Measurements from ENCODE around the gene NSMCE1. TPM values are rescaled to one million over a fixed set of nuclear protein-coding genes. Genes with fewer than 3 reads are reported as not detected.
A peak's percentile ranks its signal among the peaks of the same experiment; 100 is the strongest.

Gene NSMCE1, protein sequence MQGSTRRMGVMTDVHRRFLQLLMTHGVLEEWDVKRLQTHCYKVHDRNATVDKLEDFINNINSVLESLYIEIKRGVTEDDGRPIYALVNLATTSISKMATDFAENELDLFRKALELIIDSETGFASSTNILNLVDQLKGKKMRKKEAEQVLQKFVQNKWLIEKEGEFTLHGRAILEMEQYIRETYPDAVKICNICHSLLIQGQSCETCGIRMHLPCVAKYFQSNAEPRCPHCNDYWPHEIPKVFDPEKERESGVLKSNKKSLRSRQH
- total RNA-seq, result 10 to 100 TPM; 18.4 to 41.4 (median 31.7) TPM
- polyA plus RNA-seq, result 10 to 100 TPM; 37.9 to 79.0 (median 41.4) TPM
- long read RNA-seq, donor 1, transcript NSMCE1-201 (8 exons, 1,067 nt), result major isoform, 23 of 29 reads
- long read RNA-seq, donor 1, partial matches to known transcripts, result 5 of 29 reads
- long read RNA-seq, donor 1, other reads (novel, unspliced or antisense), result 0 of 29 reads
- long read RNA-seq, donor 2, transcript NSMCE1-201 (8 exons, 1,067 nt), result major isoform, 14 of 14 reads
- long read RNA-seq, donor 2, partial matches to known transcripts, result 0 of 14 reads
- long read RNA-seq, donor 2, other reads (novel, unspliced or antisense), result 0 of 14 reads

DNA sequence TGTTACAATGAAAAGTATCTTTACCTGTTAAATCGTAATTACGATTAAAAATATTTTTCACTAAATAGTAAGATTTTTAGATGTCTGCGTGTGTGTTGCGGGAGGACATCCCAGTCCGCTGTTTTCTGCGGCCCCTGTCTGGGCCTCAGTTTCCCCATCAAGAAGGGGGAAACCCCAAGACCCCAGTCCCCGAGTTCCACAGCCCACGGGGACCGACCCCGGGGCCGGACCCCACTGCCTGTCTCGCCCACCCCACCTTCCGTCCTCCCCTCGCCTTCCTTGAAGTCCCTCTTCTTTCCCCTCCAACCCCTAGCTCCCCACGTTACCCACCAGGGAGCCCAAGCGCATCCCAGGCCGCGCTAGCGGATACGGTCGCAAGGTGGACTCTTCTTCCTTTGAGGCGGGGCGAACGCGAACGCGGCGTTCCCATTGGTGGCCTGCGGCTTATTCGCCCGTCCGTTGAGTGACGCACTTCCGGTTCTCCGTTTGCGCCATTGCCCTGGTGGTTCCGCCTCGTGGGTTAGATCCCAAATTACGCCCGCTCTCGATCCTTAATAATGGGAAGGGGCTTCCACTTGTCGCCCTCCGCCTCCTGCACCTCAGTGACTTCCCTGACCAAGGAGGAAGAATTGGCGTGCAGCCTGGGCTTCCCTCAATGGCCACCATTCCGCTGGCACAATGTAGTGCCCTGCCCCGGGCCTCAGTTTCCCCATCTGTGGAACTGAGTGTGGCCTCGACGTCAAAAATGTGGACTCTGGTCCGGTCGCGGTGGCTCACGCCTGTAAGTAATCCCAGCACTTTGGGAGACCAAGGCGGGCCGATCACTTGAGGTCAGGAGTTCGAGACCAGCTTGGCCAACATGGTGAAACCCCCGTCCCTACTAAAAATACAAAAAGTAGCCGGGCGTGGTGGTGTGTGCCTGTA lies at the start of gene NSMCE1:
Gene NSMCE1 (minus strand): TSS at position 397 of the 924 bp plus-strand sequence. CDS start 11,202 bp downstream, outside the sequence.
- DNase-seq, result peak; percentile 98
- intact Hi-C loops (cut with DNase I; ENCODE audit: low total_unique reads), result loop anchor here (10.0 kb wide), 1 partner anchor 46 kb away; the partner anchor contains the start of gene IL4R
- peak; percentile 37 to 55 (median 43) for TF ChIP-seq POLR2A (IDR thresholded peaks at IDR 0.05)
- TF ChIP-seq, protein P1, sequence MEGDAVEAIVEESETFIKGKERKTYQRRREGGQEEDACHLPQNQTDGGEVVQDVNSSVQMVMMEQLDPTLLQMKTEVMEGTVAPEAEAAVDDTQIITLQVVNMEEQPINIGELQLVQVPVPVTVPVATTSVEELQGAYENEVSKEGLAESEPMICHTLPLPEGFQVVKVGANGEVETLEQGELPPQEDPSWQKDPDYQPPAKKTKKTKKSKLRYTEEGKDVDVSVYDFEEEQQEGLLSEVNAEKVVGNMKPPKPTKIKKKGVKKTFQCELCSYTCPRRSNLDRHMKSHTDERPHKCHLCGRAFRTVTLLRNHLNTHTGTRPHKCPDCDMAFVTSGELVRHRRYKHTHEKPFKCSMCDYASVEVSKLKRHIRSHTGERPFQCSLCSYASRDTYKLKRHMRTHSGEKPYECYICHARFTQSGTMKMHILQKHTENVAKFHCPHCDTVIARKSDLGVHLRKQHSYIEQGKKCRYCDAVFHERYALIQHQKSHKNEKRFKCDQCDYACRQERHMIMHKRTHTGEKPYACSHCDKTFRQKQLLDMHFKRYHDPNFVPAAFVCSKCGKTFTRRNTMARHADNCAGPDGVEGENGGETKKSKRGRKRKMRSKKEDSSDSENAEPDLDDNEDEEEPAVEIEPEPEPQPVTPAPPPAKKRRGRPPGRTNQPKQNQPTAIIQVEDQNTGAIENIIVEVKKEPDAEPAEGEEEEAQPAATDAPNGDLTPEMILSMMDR (IDR thresholded peaks at IDR 0.05 in 8 of 11, conservative IDR thresholded peaks at IDR 0.05 in 3 of 11), result peak in 9 of 11 experiments; percentile 42 to 71 (median 55)
- TF ChIP-seq POLR2AphosphoS5 (IDR thresholded peaks at IDR 0.05), result peak; percentile 95 to 98 (median 97)
- no peaks in the 10 kb centered on the region for H3K9me3 ChIP-seq
- peaks cover 0 to 4% (median 0%) of the 10 kb centered on the region in 6 donors for H3K36me3 ChIP-seq
- peak within 1 kb of the TSS; percentile 91 to 95 (median 92) for H3K27ac ChIP-seq
- H3K4me3 ChIP-seq, result peak within 1 kb of the TSS; percentile 59 to 89 (median 71)
- no peaks in the 10 kb centered on the region for H3K27me3 ChIP-seq (replicated peaks in 1 of 7)
- 1 to 8% (median 7%) methylated on average over 46 to 58 of the region's 58 CpGs for WGBS, 5 donors
- H3K4me1 ChIP-seq, result peaks cover 7 to 82% (median 27%) of the 10 kb centered on the region in 6 donors

DNA sequence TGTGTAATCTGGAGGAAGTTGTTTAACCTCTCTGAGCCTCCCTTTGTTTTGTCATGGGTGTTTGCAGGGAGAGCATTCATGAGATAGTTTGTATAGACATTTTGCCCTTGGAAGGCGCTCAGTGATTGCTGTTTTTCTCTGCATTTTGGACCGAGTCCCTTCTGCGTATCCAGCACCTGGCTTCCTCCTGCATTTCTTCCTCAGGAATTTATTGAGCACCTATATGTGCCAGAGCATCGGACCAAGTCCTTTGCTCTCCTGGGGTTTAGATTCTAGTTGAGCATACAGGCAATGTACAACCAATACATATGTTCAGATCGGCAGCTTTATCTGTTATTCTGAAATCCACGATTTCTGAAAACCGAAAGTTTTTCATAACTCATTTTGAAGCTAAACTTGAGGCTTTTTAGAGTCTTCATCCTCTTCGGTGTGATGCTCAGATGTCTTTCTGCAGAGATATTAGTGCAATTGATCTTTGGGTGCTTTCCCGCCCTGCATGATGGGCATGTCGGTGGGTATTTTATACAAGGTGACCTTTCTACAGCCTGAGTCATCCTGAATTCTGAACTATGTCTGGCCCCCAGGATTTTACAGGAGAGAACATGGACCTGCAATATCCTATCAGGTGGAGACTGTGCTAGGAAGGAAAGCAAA lies 49.3 kb upstream of the NSMCE1 start:
- H3K27ac ChIP-seq, result peak overlapping the region; percentile 48 to 100 (median 98)
- no peak for DNase-seq
- intact Hi-C loops (cut with DNase I; ENCODE audit: low total_unique reads), result loop anchor here (10.0 kb wide), 1 partner anchor 53 kb away; the partner anchor contains the start of gene NSMCE1
- WGBS, 5 donors, result 65 to 80% (median 70%) methylated on average over 10 of the region's 10 CpGs
- H3K36me3 ChIP-seq, result peaks cover 0 to 17% (median 0%) of the 10 kb centered on the region in 6 donors
- H3K9me3 ChIP-seq, result no peaks in the 10 kb centered on the region
- peak overlapping the region in 6 of 8 donors; percentile 4 to 79 (median 41) for H3K4me3 ChIP-seq
- no peaks in the 10 kb centered on the region for H3K27me3 ChIP-seq (replicated peaks in 1 of 7)
- TF ChIP-seq, protein P1 (IDR thresholded peaks at IDR 0.05 in 8 of 11, conservative IDR thresholded peaks at IDR 0.05 in 3 of 11), result no peak
- no peak for TF ChIP-seq POLR2A (IDR thresholded peaks at IDR 0.05)
- TF ChIP-seq POLR2AphosphoS5 (IDR thresholded peaks at IDR 0.05), result no peak
- peaks cover 60 to 94% (median 92%) of the 10 kb centered on the region in 6 donors for H3K4me1 ChIP-seq

DNA sequence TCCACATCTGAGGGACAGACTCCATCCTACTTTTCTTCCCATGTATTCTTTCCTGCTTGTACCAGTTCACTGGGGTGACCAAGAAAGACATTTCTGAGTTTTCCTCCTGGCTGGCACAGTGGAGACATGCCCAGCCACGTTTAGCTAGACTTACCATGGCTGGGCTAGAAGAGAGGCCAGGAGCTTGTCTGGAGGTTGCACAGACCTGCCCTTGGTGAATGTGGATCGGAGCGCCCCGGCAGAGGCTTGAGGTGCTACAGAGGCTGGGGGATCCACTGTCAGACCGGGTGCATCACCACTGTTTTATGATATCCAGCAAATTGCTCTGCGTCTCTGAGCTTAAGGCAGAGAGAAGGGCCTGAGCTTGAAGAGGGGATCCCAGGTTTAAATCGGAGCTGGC lies 48.7 kb upstream of the NSMCE1 start:
- H3K4me3 ChIP-seq, result peak overlapping the region in 4 of 8 donors; percentile 20 to 79 (median 70)
- intact Hi-C loops (cut with DNase I; ENCODE audit: low total_unique reads), result loop anchor here (10.0 kb wide), 1 partner anchor 53 kb away; the partner anchor contains the start of gene NSMCE1
- peaks cover 0 to 17% (median 0%) of the 10 kb centered on the region in 6 donors for H3K36me3 ChIP-seq
- peaks cover 58 to 94% (median 91%) of the 10 kb centered on the region in 6 donors for H3K4me1 ChIP-seq
- DNase-seq, result peak; percentile 70
- TF ChIP-seq, protein P1 (IDR thresholded peaks at IDR 0.05 in 8 of 11, conservative IDR thresholded peaks at IDR 0.05 in 3 of 11), result no peak
- no peak for TF ChIP-seq POLR2A (IDR thresholded peaks at IDR 0.05)
- no peak for TF ChIP-seq POLR2AphosphoS5 (IDR thresholded peaks at IDR 0.05)
- H3K9me3 ChIP-seq, result no peaks in the 10 kb centered on the region
- H3K27ac ChIP-seq, result peak overlapping the region; percentile 48 to 100 (median 98)
- H3K27me3 ChIP-seq (replicated peaks in 1 of 7), result no peaks in the 10 kb centered on the region
- WGBS, 5 donors, result 54 to 74% (median 68%) methylated on average over 7 of the region's 7 CpGs

All from spleen (tissue), 13 donors.